Muscle of leg (tissue), 11 donors: Measurements from ENCODE around the gene GJD4. TPM values are rescaled to one million over a fixed set of nuclear protein-coding genes. Genes with fewer than 3 reads are reported as not detected.

Source experiments
- DNase-seq: peaks from one replicate; pipeline ENCODE4 v3.0.0; 2013
- H3K27ac ChIP-seq: one replicate; pipeline ENCODE4 v1.5.1; 2013; ENCODE audit warnings: mild to moderate bottlenecking, low read length, control low read depth
- H3K27me3 ChIP-seq: one replicate; pipeline ENCODE4 v1.6.1; 2013; ENCODE audit warnings: low read length; ENCODE audit not compliant: control insufficient read depth, insufficient read depth
- H3K36me3 ChIP-seq: one replicate; pipeline ENCODE4 v1.6.1; 2013; ENCODE audit warnings: low read length; ENCODE audit not compliant: control insufficient read depth, insufficient read depth
- H3K4me1 ChIP-seq: one replicate; pipeline ENCODE4 v1.6.1; 2013; ENCODE audit warnings: low read length; ENCODE audit not compliant: control insufficient read depth, insufficient read depth
- H3K4me3 ChIP-seq: one replicate; pipeline ENCODE4 v1.5.1; 2013; ENCODE audit warnings: low read length, control low read depth
- H3K9me3 ChIP-seq: replicated peaks from 2 replicates; pipeline ENCODE4 v1.6.1; 2013; ENCODE audit warnings: low read depth, low read length; ENCODE audit not compliant: control insufficient read depth
- WGBS: methylation state at CpG from one replicate; pipeline ENCODE4 v1.1.5; 2013; ENCODE audit warnings: missing lambda C conversion rate; ENCODE audit not compliant: insufficient coverage; 5-methylcytosine and 5-hydroxymethylcytosine counted together
- polyA plus RNA-seq, 8 donors: library from polyadenylated mRNA; unstranded; fragments of 120-200 nt; gene quantifications; one replicate each; pipeline versions ENCODE4 v1.2.1 to v1.2.3, GENCODE V29; 2013; ENCODE audit warnings: inconsistent platforms in 1 of 8, low replicate concordance in 1 of 8; ENCODE audit not compliant: insufficient read length in 8 of 8, insufficient read depth in 1 of 8
- total RNA-seq: library from RNA; stranded (reverse); fragments of 120-200 nt; gene quantifications from one replicate; pipeline ENCODE4 v1.2.4, GENCODE V29; 2013

Gene GJD4
- total and polyA plus RNA-seq, 9 donors, result 1.4 to 17.7 (median 9.2) TPM

DNA sequence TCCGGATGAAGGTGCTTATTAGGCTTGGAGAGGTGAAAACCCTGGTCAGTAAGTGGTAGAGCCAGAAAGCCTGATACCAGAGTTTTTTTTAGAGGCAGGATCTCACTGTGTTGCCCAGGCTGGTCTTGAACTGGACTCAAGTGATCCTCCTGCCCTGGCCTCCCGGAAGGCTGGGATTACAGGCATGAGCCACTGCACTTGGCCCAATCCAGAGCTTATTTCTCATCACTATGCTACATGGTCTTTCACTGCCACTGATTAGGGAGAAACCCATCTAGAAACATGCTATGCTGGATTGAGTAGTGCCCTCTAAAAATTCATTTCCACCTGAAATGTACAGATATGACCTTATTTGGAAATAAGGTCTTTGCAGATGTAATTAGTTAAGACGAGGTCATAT is 28.4 kb upstream of the GJD4 start:
- no peaks in the 10 kb centered on the region for H3K27me3 ChIP-seq
- no peak for DNase-seq
- WGBS, result 100% methylated on average over 1 of the region's 3 CpGs
- H3K4me1 ChIP-seq, result peaks cover 41% of the 10 kb centered on the region
- no peak overlapping the region for H3K4me3 ChIP-seq
- H3K27ac ChIP-seq, result no peak overlapping the region
- H3K9me3 ChIP-seq, result no peaks in the 10 kb centered on the region
- H3K36me3 ChIP-seq, result peaks cover 25% of the 10 kb centered on the region

DNA sequence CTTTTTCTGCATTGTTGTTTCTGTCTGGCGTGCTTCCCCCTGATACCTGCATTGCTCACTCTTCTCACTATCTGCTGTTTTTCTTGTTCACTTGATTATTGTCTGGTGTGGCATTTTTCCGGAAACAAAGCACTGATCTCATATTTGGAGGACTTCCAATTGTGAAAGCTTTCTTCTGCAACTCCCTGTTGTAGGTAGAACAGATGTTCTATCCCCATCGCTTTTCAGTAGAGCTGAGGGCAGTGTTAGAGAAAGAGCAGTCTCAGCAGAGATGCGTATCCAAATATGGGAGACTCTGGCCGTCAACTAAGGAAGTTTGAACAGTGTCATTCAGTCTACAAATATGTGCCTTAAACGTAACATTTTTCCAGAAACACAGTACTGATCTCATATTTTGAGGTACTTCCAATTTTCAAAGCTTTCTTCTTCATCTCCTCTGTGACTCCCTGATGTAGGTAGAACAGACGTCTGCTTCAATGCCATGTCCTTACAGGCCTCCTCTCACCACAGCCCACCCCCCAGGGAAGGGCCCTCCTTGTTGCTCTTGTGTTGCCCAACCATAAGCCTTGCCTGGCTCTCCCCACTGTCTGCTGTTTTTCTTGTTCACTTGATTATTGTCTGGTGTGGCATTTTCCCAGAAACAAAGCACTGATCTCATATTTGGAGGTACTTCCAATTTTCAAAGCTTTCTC is 27.1 kb upstream of the GJD4 start:
- Histone ChIP-seq H3K27me3 (no peaks in the 10 kb centered on the region), H3K27ac (peak overlapping the region; percentile 59), H3K4me3 (no peak overlapping the region), H3K9me3 (no peaks in the 10 kb centered on the region), H3K36me3 (peaks cover 18% of the 10 kb centered on the region), H3K4me1 (peaks cover 41% of the 10 kb centered on the region)
- DNase-seq, result peak; percentile 61
- WGBS, result 19% methylated on average over 3 of the region's 7 CpGs

DNA sequence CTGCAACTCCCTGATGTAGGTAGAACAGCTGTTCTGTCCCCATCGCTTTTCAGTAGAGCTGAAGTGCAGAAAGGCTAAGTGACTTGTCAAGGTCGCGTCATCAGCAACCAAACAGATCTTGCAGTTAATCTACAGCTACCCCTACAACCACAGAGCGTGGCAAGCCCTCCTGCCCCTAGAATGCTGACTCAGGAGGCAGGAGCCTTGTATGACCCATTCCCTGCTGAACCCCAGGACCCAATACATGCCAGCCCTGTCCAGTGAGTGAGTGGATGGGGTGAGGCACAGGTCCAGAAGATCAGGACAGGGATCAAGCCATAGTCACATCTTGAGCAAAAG is 26.6 kb upstream of the GJD4 start:
- Histone ChIP-seq H3K4me1 (peaks cover 39% of the 10 kb centered on the region), H3K27me3 (no peaks in the 10 kb centered on the region), H3K9me3 (no peaks in the 10 kb centered on the region), H3K36me3 (peaks cover 13% of the 10 kb centered on the region), H3K27ac (peak overlapping the region; percentile 59), H3K4me3 (no peak overlapping the region)
- DNase-seq, result no peak
- WGBS, result no CpG with 5 or more reads among the region's 4 CpGs

DNA sequence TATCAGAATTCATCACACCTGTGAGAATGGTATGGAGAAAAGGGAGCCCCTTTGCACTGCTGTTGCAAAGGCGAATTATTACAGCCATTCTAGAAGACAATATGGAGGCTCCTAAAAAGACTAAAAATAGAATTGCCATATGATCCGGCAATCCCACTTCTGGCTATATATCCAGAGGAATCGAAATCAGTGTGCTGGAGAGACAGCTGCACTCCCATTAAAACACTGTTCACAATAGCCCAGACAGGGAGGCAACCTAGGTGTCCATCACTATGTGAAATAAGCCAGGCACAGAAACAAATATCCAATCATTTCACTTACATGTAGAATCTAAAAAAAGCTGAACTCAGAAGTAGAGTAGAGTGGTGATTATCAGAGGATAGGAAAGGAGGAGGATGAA is 26.0 kb upstream of the GJD4 start:
- Histone ChIP-seq H3K4me3 (no peak overlapping the region), H3K27ac (no peak overlapping the region), H3K36me3 (peaks cover 10% of the 10 kb centered on the region), H3K27me3 (no peaks in the 10 kb centered on the region), H3K9me3 (no peaks in the 10 kb centered on the region), H3K4me1 (peaks cover 39% of the 10 kb centered on the region)
- no CpG with 5 or more reads among the region's 3 CpGs for whole genome bisulfite sequencing
- DNase-seq, result peak; percentile 47

GRCh38 chr10:35579726-35580422 is 25.3 kb upstream of the GJD4 start:
- Histone ChIP-seq H3K9me3 (no peaks in the 10 kb centered on the region), H3K27ac (peak overlapping the region; percentile 62), H3K27me3 (no peaks in the 10 kb centered on the region), H3K36me3 (peaks cover 7% of the 10 kb centered on the region), H3K4me3 (no peak overlapping the region), H3K4me1 (peaks cover 39% of the 10 kb centered on the region)
- peak; percentile 75 for DNase-seq
- WGBS, result 47% methylated on average over 6 of the region's 12 CpGs

- Histone ChIP-seq H3K27ac (no peak overlapping the region), H3K4me3 (no peak overlapping the region), H3K27me3 (no peaks in the 10 kb centered on the region), H3K9me3 (no peaks in the 10 kb centered on the region), H3K4me1 (peaks cover 39% of the 10 kb centered on the region), H3K36me3 (peaks cover 6% of the 10 kb centered on the region)
- WGBS, result 43% methylated on average over 2 of the region's 3 CpGs
- DNase-seq, result no peak
Measured at GRCh38 chr10:35580423-35580770, 24.7 kb upstream of the GJD4 start.

- no peak for DNase-seq
- Histone ChIP-seq H3K27ac (no peak overlapping the region), H3K4me1 (peaks cover 52% of the 10 kb centered on the region), H3K9me3 (no peaks in the 10 kb centered on the region), H3K4me3 (no peak overlapping the region), H3K36me3 (no peaks in the 10 kb centered on the region), H3K27me3 (no peaks in the 10 kb centered on the region)
- WGBS, result 81% methylated on average over 5 of the region's 6 CpGs
Measured at GRCh38 chr10:35581655-35582054, 23.5 kb upstream of the GJD4 start.

GRCh38 chr10:35584946-35585345 is 20.2 kb upstream of the GJD4 start:
- Histone ChIP-seq H3K27me3 (no peaks in the 10 kb centered on the region), H3K27ac (no peak overlapping the region), H3K9me3 (no peaks in the 10 kb centered on the region), H3K4me1 (peaks cover 37% of the 10 kb centered on the region), H3K36me3 (no peaks in the 10 kb centered on the region), H3K4me3 (no peak overlapping the region)
- 93% methylated on average over 9 of the region's 9 CpGs for WGBS
- DNase-seq, result no peak

GRCh38 chr10:35585356-35585755 is 19.8 kb upstream of the GJD4 start:
- Histone ChIP-seq H3K4me1 (peaks cover 33% of the 10 kb centered on the region), H3K4me3 (no peak overlapping the region), H3K27ac (no peak overlapping the region), H3K27me3 (no peaks in the 10 kb centered on the region), H3K36me3 (no peaks in the 10 kb centered on the region), H3K9me3 (no peaks in the 10 kb centered on the region)
- WGBS, result 97% methylated on average over 10 of the region's 11 CpGs
- no peak for DNase-seq

GRCh38 chr10:35585903-35586535 is 19.1 kb upstream of the GJD4 start:
- no peak overlapping the region for H3K4me3 ChIP-seq
- DNase-seq, result peak; percentile 64
- no peaks in the 10 kb centered on the region for H3K9me3 ChIP-seq
- peak overlapping the region; percentile 21 for H3K27ac ChIP-seq
- no peaks in the 10 kb centered on the region for H3K27me3 ChIP-seq
- no peaks in the 10 kb centered on the region for H3K36me3 ChIP-seq
- H3K4me1 ChIP-seq, result peaks cover 26% of the 10 kb centered on the region
- 50% methylated on average over 5 of the region's 8 CpGs for WGBS
